HEK293 (cell line): ENCODE data around the gene FRMD8.

ENCODE experiments used
- CTCF ChIA-PET: fragments of 350-600 bp; formaldehyde crosslinking; extraction: SDS; loops from one replicate; lab custom pipeline; 2021; ENCODE audit warnings: antibody characterized with exemption; lab: Yijun Ruan, JAX
- POLR2A ChIA-PET: fragments of 300-600 bp; formaldehyde crosslinking; extraction: SDS; loops from one replicate; lab custom pipeline; 2020; ENCODE audit warnings: antibody characterized with exemption, inconsistent platforms; lab: Yijun Ruan, JAX
- H3K27ac ChIP-seq: fragments of 200-500 bp; sonication (Bioruptor generic); 2 replicates; pipeline ENCODE4 v1.5.1; 2014; ENCODE audit warnings: low read depth, low read length, control low read depth, inconsistent platforms; ENCODE audit errors: extremely low read depth
- H3K36me3 ChIP-seq, 2 experiments: fragments of 200-500 bp in 1 of 2; sonication (Bioruptor generic) in 1 of 2; 1 replicate in 1 of 2; 2 replicates in 1 of 2; pipeline ENCODE4 v1.5.1; 2014 to 2017; ENCODE audit warnings: inconsistent platforms in 2 of 2, low read length in 2 of 2; ENCODE audit not compliant: control insufficient read depth in 2 of 2, insufficient read depth in 1 of 2
- H3K4me1 ChIP-seq: fragments of 200-500 bp; sonication (Bioruptor generic); 2 replicates; pipeline ENCODE4 v1.5.1; 2014; ENCODE audit warnings: mild to moderate bottlenecking, low read length, inconsistent platforms; ENCODE audit not compliant: control insufficient read depth, insufficient read depth
- H3K4me3 ChIP-seq: 2 replicates; pipeline ENCODE4 v1.5.1; 2011; ENCODE audit warnings: low read depth, mild to moderate bottlenecking, control low read depth, low read length, moderate library complexity
- H3K9me3 ChIP-seq: fragments of 200-500 bp; sonication (Bioruptor generic); 2 replicates; pipeline ENCODE4 v1.5.1; 2014; ENCODE audit warnings: low read depth, low read length, inconsistent platforms; ENCODE audit not compliant: control insufficient read depth, insufficient read depth
- GLIS1 ChIP-seq: fragments of 450-650 bp; formaldehyde crosslinking; IDR thresholded peaks from 2 replicates; pipeline ENCODE4 v1.5.1; 2016; ENCODE audit warnings: missing biosample characterization, missing genetic modification characterization
- KLF8 ChIP-seq: fragments of 450-650 bp; formaldehyde crosslinking; IDR thresholded peaks from 2 replicates; pipeline ENCODE4 v1.5.1; 2016; ENCODE audit warnings: missing biosample characterization, missing genetic modification characterization
- OSR2 ChIP-seq: fragments of 450-650 bp; formaldehyde crosslinking; IDR thresholded peaks from 2 replicates; pipeline ENCODE4 v1.5.1; 2016; ENCODE audit warnings: missing biosample characterization, missing genetic modification characterization
- PRDM1 ChIP-seq: fragments of 450-650 bp; formaldehyde crosslinking; IDR thresholded peaks from 2 replicates; pipeline ENCODE4; 2016; ENCODE audit warnings: missing biosample characterization, missing genetic modification characterization
- SCRT1 ChIP-seq: fragments of 450-650 bp; formaldehyde crosslinking; IDR thresholded peaks from 2 replicates; pipeline ENCODE4 v1.5.1; 2016; ENCODE audit warnings: missing biosample characterization, missing genetic modification characterization, borderline replicate concordance
- SP2 ChIP-seq: fragments of 450-650 bp; formaldehyde crosslinking; IDR thresholded peaks from 2 replicates; pipeline ENCODE4 v1.5.1; 2016; ENCODE audit warnings: missing biosample characterization, missing genetic modification characterization
- YY2 ChIP-seq: fragments of 450-650 bp; formaldehyde crosslinking; IDR thresholded peaks from 2 replicates; pipeline ENCODE4 v1.5.1; 2016; ENCODE audit warnings: missing biosample characterization, missing genetic modification characterization
- ZFP69B ChIP-seq: fragments of 450-650 bp; formaldehyde crosslinking; IDR thresholded peaks from 2 replicates; pipeline ENCODE4 v1.5.1; 2016; ENCODE audit warnings: missing biosample characterization, missing genetic modification characterization
- ZIC2 ChIP-seq: fragments of 450-650 bp; formaldehyde crosslinking; IDR thresholded peaks from 2 replicates; pipeline ENCODE4 v1.5.1; 2016; ENCODE audit warnings: missing biosample characterization, missing genetic modification characterization
- ZNF341 ChIP-seq: fragments of 450-650 bp; formaldehyde crosslinking; IDR thresholded peaks from 2 replicates; pipeline ENCODE4; 2016; ENCODE audit warnings: low read depth, missing biosample characterization, missing genetic modification characterization
- ZNF366 ChIP-seq: fragments of 450-650 bp; formaldehyde crosslinking; conservative IDR thresholded peaks from 2 replicates; pipeline ENCODE4 v1.5.1; 2016; ENCODE audit warnings: missing biosample characterization, missing genetic modification characterization
- ZNF391 ChIP-seq: fragments of 450-650 bp; formaldehyde crosslinking; IDR thresholded peaks from 2 replicates; pipeline ENCODE4 v1.5.1; 2016; ENCODE audit warnings: low read depth, missing biosample characterization, missing genetic modification characterization, borderline replicate concordance
- ZNF530 ChIP-seq: fragments of 450-650 bp; formaldehyde crosslinking; IDR thresholded peaks from 2 replicates; pipeline ENCODE4 v1.5.1; 2016; ENCODE audit warnings: low read depth, missing biosample characterization, missing genetic modification characterization
- ZNF549 ChIP-seq: fragments of 450-650 bp; IDR thresholded peaks from 2 replicates; pipeline ENCODE4 v1.5.1; 2018; ENCODE audit warnings: missing biosample characterization, missing genetic modification characterization, mild to moderate bottlenecking, inconsistent platforms, moderate library complexity
- ZNF600 ChIP-seq: fragments of 450-650 bp; formaldehyde crosslinking; IDR thresholded peaks from 2 replicates; pipeline ENCODE4 v1.5.1; 2016; ENCODE audit warnings: missing biosample characterization, missing genetic modification characterization
- ZNF610 ChIP-seq: fragments of 450-650 bp; formaldehyde crosslinking; IDR thresholded peaks from 2 replicates; pipeline ENCODE4 v1.5.1; 2016; ENCODE audit warnings: missing biosample characterization, missing genetic modification characterization, borderline replicate concordance
- ZNF837 ChIP-seq: fragments of 450-650 bp; formaldehyde crosslinking; IDR thresholded peaks from 2 replicates; pipeline ENCODE4 v1.5.1; 2016; ENCODE audit warnings: missing biosample characterization, missing genetic modification characterization
- TF ChIP-seq, protein P1 (sequence below): fragments of 450-650 bp; formaldehyde crosslinking; IDR thresholded peaks from 2 replicates; pipeline ENCODE4 v1.5.1; 2016; ENCODE audit warnings: missing biosample characterization, missing genetic modification characterization
- TF ChIP-seq, protein P2 (sequence below): fragments of 450-650 bp; IDR thresholded peaks from 2 replicates; pipeline ENCODE4 v1.5.1; 2018; ENCODE audit warnings: missing biosample characterization, mild to moderate bottlenecking, missing genetic modification characterization
- TF ChIP-seq, protein P3 (sequence below): fragments of 450-650 bp; formaldehyde crosslinking; IDR thresholded peaks from 2 replicates; pipeline ENCODE4 v1.5.1; 2016; ENCODE audit warnings: missing biosample characterization, missing genetic modification characterization
- TF ChIP-seq, protein P4 (sequence below): fragments of 450-650 bp; formaldehyde crosslinking; IDR thresholded peaks from 2 replicates; pipeline ENCODE4 v1.5.1; 2017; ENCODE audit warnings: missing biosample characterization, missing genetic modification characterization
- TF ChIP-seq, protein P5 (sequence below): fragments of 450-650 bp; formaldehyde crosslinking; IDR thresholded peaks from 2 replicates; pipeline ENCODE4 v1.5.1; 2016; ENCODE audit warnings: missing biosample characterization, missing genetic modification characterization
- TF ChIP-seq, protein P6 (sequence below): fragments of 450-650 bp; formaldehyde crosslinking; optimal IDR thresholded peaks from 2 replicates; pipeline ENCODE3; 2016; ENCODE audit warnings: missing biosample characterization, mild to moderate bottlenecking, missing genetic modification characterization

Gene FRMD8

DNA sequence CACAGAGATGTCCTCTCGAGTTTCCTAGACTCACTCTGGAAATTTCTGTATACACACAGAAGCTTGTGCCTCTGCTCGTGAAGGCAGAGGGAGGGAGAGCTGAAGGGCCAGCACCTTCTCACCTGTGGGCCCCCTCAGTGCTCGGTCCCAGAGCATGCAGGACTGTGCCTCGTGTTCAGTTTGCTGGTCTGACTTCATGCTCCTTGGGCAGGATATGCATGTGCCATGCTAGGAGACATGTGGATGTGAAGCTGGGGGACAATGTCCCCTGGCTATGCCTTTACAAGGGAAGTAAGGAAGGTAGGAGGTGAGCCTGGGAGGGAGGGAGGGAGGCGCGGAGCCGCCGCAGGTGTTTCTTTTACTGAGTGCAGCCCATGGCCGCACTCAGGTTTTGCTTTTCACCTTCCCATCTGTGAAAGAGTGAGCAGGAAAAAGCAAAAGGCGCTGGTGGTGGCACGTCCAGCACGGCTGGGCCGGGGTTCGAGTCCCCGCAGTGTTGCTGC lies 58.7 kb downstream of the FRMD8 start:
- Histone ChIP-seq H3K9me3 (no peaks in the 10 kb centered on the region), H3K4me3 (no peak overlapping the region), H3K27ac (peak overlapping the region; percentile 40; the same call in 1 of the 2 replicates), H3K36me3 (peaks cover 0 to 5% of the 10 kb centered on the region in 2 experiments; a peak in 1 of 3 replicates), H3K4me1 (no peaks in the 10 kb centered on the region)
- ChIA-PET CTCF (interaction anchor here (0.6 kb wide), 1 partner anchor 8 kb away, joined by 5 read pairs; no protein-coding TSS in a partner anchor), POLR2A (interaction anchor here (0.8 to 5.7 kb wide), 6 partner anchors 15 to 66 kb away, joined by 3 to 69 read pairs (median 12); partner anchors contain the start of genes MALAT1 and NEAT1)
- TF ChIP-seq ZNF341 (no peak), ZFP69B (tag by site-specific recombination) (peak; percentile 89), ZNF366 (peak; percentile 37), ZNF600 (peak; percentile 84), SCRT1 (tag by site-specific recombination) (no peak), PRDM1 (tag by site-specific recombination) (0 out of 2 replicates have a peak, but pooled peaks have one; percentile 5)
- TF ChIP-seq, protein P1, sequence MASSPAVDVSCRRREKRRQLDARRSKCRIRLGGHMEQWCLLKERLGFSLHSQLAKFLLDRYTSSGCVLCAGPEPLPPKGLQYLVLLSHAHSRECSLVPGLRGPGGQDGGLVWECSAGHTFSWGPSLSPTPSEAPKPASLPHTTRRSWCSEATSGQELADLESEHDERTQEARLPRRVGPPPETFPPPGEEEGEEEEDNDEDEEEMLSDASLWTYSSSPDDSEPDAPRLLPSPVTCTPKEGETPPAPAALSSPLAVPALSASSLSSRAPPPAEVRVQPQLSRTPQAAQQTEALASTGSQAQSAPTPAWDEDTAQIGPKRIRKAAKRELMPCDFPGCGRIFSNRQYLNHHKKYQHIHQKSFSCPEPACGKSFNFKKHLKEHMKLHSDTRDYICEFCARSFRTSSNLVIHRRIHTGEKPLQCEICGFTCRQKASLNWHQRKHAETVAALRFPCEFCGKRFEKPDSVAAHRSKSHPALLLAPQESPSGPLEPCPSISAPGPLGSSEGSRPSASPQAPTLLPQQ (tag by site-specific recombination), result peak; percentile 40

DNA sequence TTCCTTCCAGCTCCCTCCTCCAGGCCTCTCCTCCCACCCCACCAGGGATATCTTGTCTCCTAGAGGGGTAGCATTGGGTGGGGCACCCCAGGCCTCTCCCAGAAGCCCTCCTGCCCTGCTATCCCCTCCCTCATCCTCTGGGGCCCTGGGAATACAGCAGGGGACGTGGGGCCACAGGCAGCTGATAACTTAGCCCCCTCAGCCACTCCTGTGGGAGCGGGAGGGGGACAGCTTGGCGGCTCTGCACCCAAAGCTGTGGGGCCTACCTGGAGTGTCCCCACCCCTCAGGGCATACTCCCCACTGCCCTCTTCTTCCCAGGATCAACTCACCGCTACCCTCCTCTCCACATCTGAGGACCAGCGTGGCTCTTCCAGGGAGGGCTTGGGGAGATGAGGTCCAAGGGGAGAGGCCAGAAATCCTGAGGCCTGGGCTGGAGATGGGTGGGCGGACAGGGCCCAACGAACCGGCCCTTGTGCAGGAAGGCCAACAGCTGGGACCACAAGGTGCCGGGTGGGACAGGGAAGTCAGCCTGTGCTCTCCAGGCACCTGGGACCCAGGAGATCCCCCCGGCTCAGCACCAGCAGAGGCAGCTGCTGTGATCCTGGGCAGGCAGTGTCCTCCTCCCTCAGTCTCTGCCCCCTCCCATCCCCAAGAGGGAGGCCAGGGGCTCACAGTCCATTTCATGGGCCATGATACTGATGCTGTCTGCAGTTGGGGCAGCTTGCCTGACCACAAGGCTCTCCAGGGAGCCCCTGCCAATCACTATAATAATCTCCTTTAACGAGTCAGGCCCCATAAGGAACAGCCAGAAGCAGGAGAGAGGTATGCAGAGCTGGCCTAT lies 59.4 kb downstream of the FRMD8 start:
- Histone ChIP-seq H3K9me3 (no peaks in the 10 kb centered on the region), H3K27ac (peak overlapping the region; percentile 40; the same call in 1 of the 2 replicates), H3K36me3 (peaks cover 0 to 5% of the 10 kb centered on the region in 2 experiments; a peak in 1 of 3 replicates), H3K4me1 (no peaks in the 10 kb centered on the region), H3K4me3 (no peak overlapping the region)
- CTCF ChIA-PET, result interaction anchor here (0.5 to 0.6 kb wide), 2 partner anchors 7 to 55 kb away, joined by 3 to 5 read pairs; no protein-coding TSS in a partner anchor
- POLR2A ChIA-PET, result interaction anchor here (0.8 to 5.7 kb wide), 9 partner anchors 9 to 65 kb away, joined by 3 to 69 read pairs (median 6); partner anchors contain the start of genes MALAT1 and NEAT1
- TF ChIP-seq, protein P2, sequence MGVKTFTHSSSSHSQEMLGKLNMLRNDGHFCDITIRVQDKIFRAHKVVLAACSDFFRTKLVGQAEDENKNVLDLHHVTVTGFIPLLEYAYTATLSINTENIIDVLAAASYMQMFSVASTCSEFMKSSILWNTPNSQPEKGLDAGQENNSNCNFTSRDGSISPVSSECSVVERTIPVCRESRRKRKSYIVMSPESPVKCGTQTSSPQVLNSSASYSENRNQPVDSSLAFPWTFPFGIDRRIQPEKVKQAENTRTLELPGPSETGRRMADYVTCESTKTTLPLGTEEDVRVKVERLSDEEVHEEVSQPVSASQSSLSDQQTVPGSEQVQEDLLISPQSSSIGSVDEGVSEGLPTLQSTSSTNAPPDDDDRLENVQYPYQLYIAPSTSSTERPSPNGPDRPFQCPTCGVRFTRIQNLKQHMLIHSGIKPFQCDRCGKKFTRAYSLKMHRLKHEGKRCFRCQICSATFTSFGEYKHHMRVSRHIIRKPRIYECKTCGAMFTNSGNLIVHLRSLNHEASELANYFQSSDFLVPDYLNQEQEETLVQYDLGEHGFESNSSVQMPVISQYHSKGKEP (tag by site-specific recombination), result no peak
- TF ChIP-seq ZNF341, result peak; percentile 68
- TF ChIP-seq ZIC2 (tag by site-specific recombination), result peak; percentile 10; the same call in 1 of the 2 replicates
- TF ChIP-seq OSR2 (tag by site-specific recombination), result peak; percentile 40
- TF ChIP-seq ZNF549, result no peak
- TF ChIP-seq, protein P3, sequence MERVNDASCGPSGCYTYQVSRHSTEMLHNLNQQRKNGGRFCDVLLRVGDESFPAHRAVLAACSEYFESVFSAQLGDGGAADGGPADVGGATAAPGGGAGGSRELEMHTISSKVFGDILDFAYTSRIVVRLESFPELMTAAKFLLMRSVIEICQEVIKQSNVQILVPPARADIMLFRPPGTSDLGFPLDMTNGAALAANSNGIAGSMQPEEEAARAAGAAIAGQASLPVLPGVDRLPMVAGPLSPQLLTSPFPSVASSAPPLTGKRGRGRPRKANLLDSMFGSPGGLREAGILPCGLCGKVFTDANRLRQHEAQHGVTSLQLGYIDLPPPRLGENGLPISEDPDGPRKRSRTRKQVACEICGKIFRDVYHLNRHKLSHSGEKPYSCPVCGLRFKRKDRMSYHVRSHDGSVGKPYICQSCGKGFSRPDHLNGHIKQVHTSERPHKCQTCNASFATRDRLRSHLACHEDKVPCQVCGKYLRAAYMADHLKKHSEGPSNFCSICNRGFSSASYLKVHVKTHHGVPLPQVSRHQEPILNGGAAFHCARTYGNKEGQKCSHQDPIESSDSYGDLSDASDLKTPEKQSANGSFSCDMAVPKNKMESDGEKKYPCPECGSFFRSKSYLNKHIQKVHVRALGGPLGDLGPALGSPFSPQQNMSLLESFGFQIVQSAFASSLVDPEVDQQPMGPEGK (tag by site-specific recombination), result peak; percentile 29; the same call in 1 of the 2 replicates
- TF ChIP-seq, protein P4, sequence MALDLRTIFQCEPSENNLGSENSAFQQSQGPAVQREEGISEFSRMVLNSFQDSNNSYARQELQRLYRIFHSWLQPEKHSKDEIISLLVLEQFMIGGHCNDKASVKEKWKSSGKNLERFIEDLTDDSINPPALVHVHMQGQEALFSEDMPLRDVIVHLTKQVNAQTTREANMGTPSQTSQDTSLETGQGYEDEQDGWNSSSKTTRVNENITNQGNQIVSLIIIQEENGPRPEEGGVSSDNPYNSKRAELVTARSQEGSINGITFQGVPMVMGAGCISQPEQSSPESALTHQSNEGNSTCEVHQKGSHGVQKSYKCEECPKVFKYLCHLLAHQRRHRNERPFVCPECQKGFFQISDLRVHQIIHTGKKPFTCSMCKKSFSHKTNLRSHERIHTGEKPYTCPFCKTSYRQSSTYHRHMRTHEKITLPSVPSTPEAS, result no peak
- TF ChIP-seq ZNF391 (tag by site-specific recombination), result no peak
- TF ChIP-seq ZNF366, result 0 out of 2 replicates have a peak, but pooled peaks have one; percentile 2
- peak; percentile 19; the same call in 1 of the 2 replicates for TF ChIP-seq KLF8 (tag by site-specific recombination)
- TF ChIP-seq, protein P5, sequence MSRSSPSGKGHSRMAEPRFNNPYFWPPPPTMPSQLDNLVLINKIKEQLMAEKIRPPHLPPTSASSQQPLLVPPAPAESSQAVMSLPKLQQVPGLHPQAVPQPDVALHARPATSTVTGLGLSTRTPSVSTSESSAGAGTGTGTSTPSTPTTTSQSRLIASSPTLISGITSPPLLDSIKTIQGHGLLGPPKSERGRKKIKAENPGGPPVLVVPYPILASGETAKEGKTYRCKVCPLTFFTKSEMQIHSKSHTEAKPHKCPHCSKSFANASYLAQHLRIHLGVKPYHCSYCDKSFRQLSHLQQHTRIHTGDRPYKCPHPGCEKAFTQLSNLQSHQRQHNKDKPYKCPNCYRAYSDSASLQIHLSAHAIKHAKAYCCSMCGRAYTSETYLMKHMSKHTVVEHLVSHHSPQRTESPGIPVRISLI (tag by site-specific recombination), result no peak
- no peak for TF ChIP-seq ZNF610
- TF ChIP-seq YY2 (tag by site-specific recombination), result no peak
- TF ChIP-seq, protein P6, sequence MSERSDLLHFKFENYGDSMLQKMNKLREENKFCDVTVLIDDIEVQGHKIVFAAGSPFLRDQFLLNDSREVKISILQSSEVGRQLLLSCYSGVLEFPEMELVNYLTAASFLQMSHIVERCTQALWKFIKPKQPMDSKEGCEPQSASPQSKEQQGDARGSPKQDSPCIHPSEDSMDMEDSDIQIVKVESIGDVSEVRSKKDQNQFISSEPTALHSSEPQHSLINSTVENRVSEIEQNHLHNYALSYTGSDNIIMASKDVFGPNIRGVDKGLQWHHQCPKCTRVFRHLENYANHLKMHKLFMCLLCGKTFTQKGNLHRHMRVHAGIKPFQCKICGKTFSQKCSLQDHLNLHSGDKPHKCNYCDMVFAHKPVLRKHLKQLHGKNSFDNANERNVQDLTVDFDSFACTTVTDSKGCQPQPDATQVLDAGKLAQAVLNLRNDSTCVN (tag by site-specific recombination), result no peak
- no peak for TF ChIP-seq ZNF530 (tag by site-specific recombination)
- no peak for TF ChIP-seq ZNF837 (tag by site-specific recombination)
- 0 out of 2 replicates have a peak, but pooled peaks have one; percentile 19 for TF ChIP-seq SP2 (tag by site-specific recombination)
- peak; percentile 46 for TF ChIP-seq GLIS1 (tag by site-specific recombination)
